Loucy (cell line): ENCODE results near the gene ZFYVE28.

Source experiments
- EZH2phosphoT487 ChIP-seq: fragments of 200-600 bp; IDR thresholded peaks from 2 replicates; pipeline ENCODE4 v1.6.1; 2018; ENCODE audit warnings: antibody characterized with exemption, mild to moderate bottlenecking, moderate library complexity, borderline replicate concordance
- TF ChIP-seq, protein P1 (sequence below): fragments of 200-600 bp; sonication (generic); conservative IDR thresholded peaks from 2 replicates; pipeline ENCODE4 v1.5.1; 2014; ENCODE audit warnings: mild to moderate bottlenecking, antibody characterized with exemption, low read length

DNA sequence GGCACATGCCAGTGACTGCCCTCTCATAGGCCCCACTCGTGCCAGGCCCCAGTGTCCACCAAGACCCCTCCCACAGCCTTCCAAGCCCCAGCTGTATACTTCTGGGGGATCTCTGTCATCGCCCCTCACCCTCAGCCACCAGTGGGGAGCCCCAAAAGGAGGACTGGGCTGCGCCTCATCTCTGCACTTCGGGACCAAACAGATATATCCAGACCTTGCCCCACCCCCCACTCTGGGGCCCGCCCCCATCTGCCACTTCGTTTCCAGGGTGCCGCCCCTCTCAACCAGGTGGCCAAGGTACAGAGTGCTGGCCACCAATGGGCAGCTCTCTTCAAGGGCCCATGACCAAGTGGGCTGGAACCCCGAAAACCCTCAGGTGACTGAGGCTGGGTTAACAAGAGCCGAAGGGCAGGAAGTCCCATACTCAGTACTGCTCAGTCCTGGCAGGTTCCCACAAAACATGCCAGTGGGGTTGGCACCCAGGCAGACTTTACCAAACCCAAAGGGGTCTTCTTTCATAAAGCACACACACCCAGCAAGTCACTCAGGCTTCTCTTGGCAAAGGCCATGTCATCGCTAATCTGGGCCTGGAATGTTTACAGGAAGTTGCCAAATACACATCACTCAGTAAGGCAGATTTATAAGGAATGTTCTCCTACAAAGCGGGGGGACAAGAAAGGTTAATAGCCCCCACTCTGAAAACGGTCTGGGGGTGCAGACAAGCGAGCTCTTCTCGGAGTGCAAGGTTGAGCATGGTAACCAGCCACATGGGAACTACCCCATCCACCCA is 4.4 kb downstream of the ZFYVE28 start:
- TF ChIP-seq, protein P1, sequence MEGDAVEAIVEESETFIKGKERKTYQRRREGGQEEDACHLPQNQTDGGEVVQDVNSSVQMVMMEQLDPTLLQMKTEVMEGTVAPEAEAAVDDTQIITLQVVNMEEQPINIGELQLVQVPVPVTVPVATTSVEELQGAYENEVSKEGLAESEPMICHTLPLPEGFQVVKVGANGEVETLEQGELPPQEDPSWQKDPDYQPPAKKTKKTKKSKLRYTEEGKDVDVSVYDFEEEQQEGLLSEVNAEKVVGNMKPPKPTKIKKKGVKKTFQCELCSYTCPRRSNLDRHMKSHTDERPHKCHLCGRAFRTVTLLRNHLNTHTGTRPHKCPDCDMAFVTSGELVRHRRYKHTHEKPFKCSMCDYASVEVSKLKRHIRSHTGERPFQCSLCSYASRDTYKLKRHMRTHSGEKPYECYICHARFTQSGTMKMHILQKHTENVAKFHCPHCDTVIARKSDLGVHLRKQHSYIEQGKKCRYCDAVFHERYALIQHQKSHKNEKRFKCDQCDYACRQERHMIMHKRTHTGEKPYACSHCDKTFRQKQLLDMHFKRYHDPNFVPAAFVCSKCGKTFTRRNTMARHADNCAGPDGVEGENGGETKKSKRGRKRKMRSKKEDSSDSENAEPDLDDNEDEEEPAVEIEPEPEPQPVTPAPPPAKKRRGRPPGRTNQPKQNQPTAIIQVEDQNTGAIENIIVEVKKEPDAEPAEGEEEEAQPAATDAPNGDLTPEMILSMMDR, result no peak
- no peak for TF ChIP-seq EZH2phosphoT487
